Measurements from ENCODE around the gene PPARG. TPM values are rescaled to one million over a fixed set of nuclear protein-coding genes. Genes with fewer than 3 reads are reported as not detected.
"Not testable (repeated sequence)": the region's sequence is repeated elsewhere in the genome, so short reads cannot be mapped to it uniquely, and the experiment has no call there.

Gene PPARG
- total RNA-seq, 1 experiment from 2014 or later = 61.5 TPM

- peaks cover 69% of the 10 kb centered on the region for H3K4me1 ChIP-seq (replicated peaks; ENCODE audit: insufficient read depth)
- intact Hi-C loops (cut with micrococcal nuclease; ENCODE audit: unreplicated experiment) = no loop called here
- H3K4me3 ChIP-seq = no peak overlapping the region
- H2AFZ ChIP-seq = no peak overlapping the region
- TF ChIP-seq CTCF (conservative IDR thresholded peaks at IDR 0.05) (no peak), EZH2 (IDR thresholded peaks at IDR 0.05; ENCODE audit: low read depth) (no peak)
- no TSS peak for BruUV-seq (replicated peaks)
- H4K20me1 ChIP-seq (ENCODE audit: insufficient read depth) = no peaks in the 10 kb centered on the region
- H3K36me3 ChIP-seq (ENCODE audit: low read depth) = no peaks in the 10 kb centered on the region
- H3K9me2 ChIP-seq (ENCODE audit: insufficient read depth) = no peaks in the 10 kb centered on the region
- no peaks in the 10 kb centered on the region for H3K9me3 ChIP-seq (ENCODE audit: insufficient read depth, low read depth)
- H3K79me2 ChIP-seq (ENCODE audit: low read depth) = no peaks in the 10 kb centered on the region
- POLR2A ChIA-PET (ENCODE audit: unreplicated experiment) = interaction anchor here (0.6 kb wide), 1 partner anchor 333 kb away, joined by 3 read pairs; no protein-coding TSS in a partner anchor
- no peaks in the 10 kb centered on the region for H3K27me3 ChIP-seq (ENCODE audit: insufficient read depth, low read depth)
- CTCF ChIA-PET = interaction anchor here (0.6 kb wide), 1 partner anchor 296 kb away, joined by 3 read pairs; no protein-coding TSS in a partner anchor
- peak overlapping the region; percentile 82 for H3K27ac ChIP-seq
- H3F3A ChIP-seq (ENCODE audit: insufficient read depth, low read depth) = peaks cover 42% of the 10 kb centered on the region
- DNase-seq = peak in 1 of 2 experiments; percentile 68
- H3K4me2 ChIP-seq = peak overlapping the region; percentile 38
Measured at GRCh38 chr3:12476238-12476897, 187.5 kb downstream of the PPARG start.

- DNase-seq = no peak
- no peaks in the 10 kb centered on the region for H3K27me3 ChIP-seq (ENCODE audit: insufficient read depth, low read depth)
- no peaks in the 10 kb centered on the region for H3K9me2 ChIP-seq (ENCODE audit: insufficient read depth)
- ChIA-PET POLR2A (ENCODE audit: unreplicated experiment) (interaction anchor here (0.6 kb wide), 1 partner anchor 334 kb away, joined by 3 read pairs; no protein-coding TSS in a partner anchor), CTCF (no interaction called here)
- H3K36me3 ChIP-seq (ENCODE audit: low read depth) = no peaks in the 10 kb centered on the region
- H3K4me1 ChIP-seq (replicated peaks; ENCODE audit: insufficient read depth) = peaks cover 60% of the 10 kb centered on the region
- peak overlapping the region; percentile 82 for H3K27ac ChIP-seq
- no peaks in the 10 kb centered on the region for H3K9me3 ChIP-seq (ENCODE audit: insufficient read depth, low read depth)
- H3K79me2 ChIP-seq (ENCODE audit: low read depth) = no peaks in the 10 kb centered on the region
- BruUV-seq (replicated peaks) = no TSS peak
- H4K20me1 ChIP-seq (ENCODE audit: insufficient read depth) = no peaks in the 10 kb centered on the region
- no peak overlapping the region for H2AFZ ChIP-seq
- 0 out of 2 replicates have a peak overlapping the region, but pooled peaks have one; percentile 38 for H3K4me2 ChIP-seq
- intact Hi-C loops (cut with micrococcal nuclease; ENCODE audit: unreplicated experiment) = no loop called here
- peaks cover 37% of the 10 kb centered on the region for H3F3A ChIP-seq (ENCODE audit: insufficient read depth, low read depth)
- H3K4me3 ChIP-seq = no peak overlapping the region
- TF ChIP-seq CTCF (conservative IDR thresholded peaks at IDR 0.05) = no peak
- TF ChIP-seq EZH2 (IDR thresholded peaks at IDR 0.05; ENCODE audit: low read depth) = no peak
Measured at GRCh38 chr3:12477256-12477655, 188.4 kb downstream of the PPARG start.

GRCh38 chr3:12478326-12478725 is 189.5 kb downstream of the PPARG start:
- TF ChIP-seq EZH2 (IDR thresholded peaks at IDR 0.05; ENCODE audit: low read depth) (no peak), CTCF (conservative IDR thresholded peaks at IDR 0.05) (no peak)
- Histone ChIP-seq H2AFZ (no peak overlapping the region), H3K27ac (peak overlapping the region; percentile 82), H3K9me3 (ENCODE audit: insufficient read depth, low read depth) (no peaks in the 10 kb centered on the region), H3K4me1 (replicated peaks; ENCODE audit: insufficient read depth) (peaks cover 61% of the 10 kb centered on the region), H3F3A (ENCODE audit: insufficient read depth, low read depth) (peaks cover 43% of the 10 kb centered on the region), H4K20me1 (ENCODE audit: insufficient read depth) (no peaks in the 10 kb centered on the region), H3K27me3 (ENCODE audit: insufficient read depth, low read depth) (no peaks in the 10 kb centered on the region), H3K9me2 (ENCODE audit: insufficient read depth) (no peaks in the 10 kb centered on the region), H3K4me2 (no peak overlapping the region), H3K36me3 (ENCODE audit: low read depth) (no peaks in the 10 kb centered on the region), H3K4me3 (no peak overlapping the region), H3K79me2 (ENCODE audit: low read depth) (peaks cover 8% of the 10 kb centered on the region; the same call in 1 of the 2 replicates)
- BruUV-seq (replicated peaks) = no TSS peak
- intact Hi-C loops (cut with micrococcal nuclease; ENCODE audit: unreplicated experiment) = loop anchor here (2.0 kb wide), 2 partner anchors 34 to 190 kb away; partner anchors contain the start of gene PPARG
- DNase-seq = no peak
- ChIA-PET CTCF (interaction anchor here (0.7 kb wide), 1 partner anchor 37 kb away, joined by 3 read pairs; no protein-coding TSS in a partner anchor), POLR2A (ENCODE audit: unreplicated experiment) (interaction anchor here (0.6 kb wide), 1 partner anchor 29 kb away, joined by 14 read pairs; no protein-coding TSS in a partner anchor)

GRCh38 chr3:12479198-12479597 is 190.3 kb downstream of the PPARG start:
- Histone ChIP-seq H3K27ac (peak overlapping the region; percentile 82), H3K79me2 (ENCODE audit: low read depth) (peaks cover 12% of the 10 kb centered on the region; the same call in 1 of the 2 replicates), H3K4me1 (replicated peaks; ENCODE audit: insufficient read depth) (peaks cover 65% of the 10 kb centered on the region), H3K4me2 (peak overlapping the region; percentile 27), H2AFZ (0 out of 2 replicates have a peak overlapping the region, but pooled peaks have one; percentile 4), H3F3A (ENCODE audit: insufficient read depth, low read depth) (peaks cover 50% of the 10 kb centered on the region)
- H4K20me1 ChIP-seq (ENCODE audit: insufficient read depth); H3K9me3 ChIP-seq (ENCODE audit: insufficient read depth, low read depth); H3K9me2 ChIP-seq (ENCODE audit: insufficient read depth); BruUV-seq (replicated peaks); DNase-seq; H3K4me3 ChIP-seq; H3K27me3 ChIP-seq (ENCODE audit: insufficient read depth, low read depth); H3K36me3 ChIP-seq (ENCODE audit: low read depth): not testable (repeated sequence)
- intact Hi-C loops (cut with micrococcal nuclease; ENCODE audit: unreplicated experiment) = loop anchor here (1.0 to 2.0 kb wide), 3 partner anchors 34 to 303 kb away; partner anchors contain the start of gene PPARG
- POLR2A ChIA-PET (ENCODE audit: unreplicated experiment) = interaction anchor here (0.6 to 0.7 kb wide), 2 partner anchors 71 to 129 kb away, joined by 13 to 27 read pairs; no protein-coding TSS in a partner anchor
- CTCF ChIA-PET = interaction anchor here (0.5 to 1.7 kb wide), 10 partner anchors 52 to 355 kb away, joined by 3 to 10 read pairs (median 4); no protein-coding TSS in a partner anchor
